ENCODE measurements around the gene SEMA3C.

The SEMA3C gene

GRCh38 chr7:80787721-80788120, 131.1 kb downstream of the SEMA3C start:
- TF ChIP-seq, protein P1, sequence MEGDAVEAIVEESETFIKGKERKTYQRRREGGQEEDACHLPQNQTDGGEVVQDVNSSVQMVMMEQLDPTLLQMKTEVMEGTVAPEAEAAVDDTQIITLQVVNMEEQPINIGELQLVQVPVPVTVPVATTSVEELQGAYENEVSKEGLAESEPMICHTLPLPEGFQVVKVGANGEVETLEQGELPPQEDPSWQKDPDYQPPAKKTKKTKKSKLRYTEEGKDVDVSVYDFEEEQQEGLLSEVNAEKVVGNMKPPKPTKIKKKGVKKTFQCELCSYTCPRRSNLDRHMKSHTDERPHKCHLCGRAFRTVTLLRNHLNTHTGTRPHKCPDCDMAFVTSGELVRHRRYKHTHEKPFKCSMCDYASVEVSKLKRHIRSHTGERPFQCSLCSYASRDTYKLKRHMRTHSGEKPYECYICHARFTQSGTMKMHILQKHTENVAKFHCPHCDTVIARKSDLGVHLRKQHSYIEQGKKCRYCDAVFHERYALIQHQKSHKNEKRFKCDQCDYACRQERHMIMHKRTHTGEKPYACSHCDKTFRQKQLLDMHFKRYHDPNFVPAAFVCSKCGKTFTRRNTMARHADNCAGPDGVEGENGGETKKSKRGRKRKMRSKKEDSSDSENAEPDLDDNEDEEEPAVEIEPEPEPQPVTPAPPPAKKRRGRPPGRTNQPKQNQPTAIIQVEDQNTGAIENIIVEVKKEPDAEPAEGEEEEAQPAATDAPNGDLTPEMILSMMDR (IDR thresholded peaks at IDR 0.05; ENCODE audit: low read depth, low read length, poor library complexity, severe bottlenecking): no peak
- TF ChIP-seq EZH2phosphoT487 (IDR thresholded peaks at IDR 0.05; ENCODE audit: borderline replicate concordance, low read length): no peak
- Histone ChIP-seq H3K9me3 (ENCODE audit: control insufficient read depth, insufficient read depth, low read length) (no peaks in the 10 kb centered on the region), H3K4me2 (ENCODE audit: low read length) (no peak overlapping the region), H3K27ac (ENCODE audit: low read depth, low read length) (no peak overlapping the region), H3F3A (ENCODE audit: control insufficient read depth, insufficient read depth) (no peaks in the 10 kb centered on the region), H3K9me2 (replicated peaks; ENCODE audit: control insufficient read depth, low read length) (no peaks in the 10 kb centered on the region), H3K79me2 (ENCODE audit: control insufficient read depth, low read length) (no peaks in the 10 kb centered on the region), H3K36me3 (ENCODE audit: control insufficient read depth, low read length) (no peaks in the 10 kb centered on the region), H3K27me3 (ENCODE audit: control insufficient read depth, low read length) (no peaks in the 10 kb centered on the region), H4K20me1 (ENCODE audit: control insufficient read depth, insufficient read depth, low read depth, low read length) (no peaks in the 10 kb centered on the region), H3K4me1 (ENCODE audit: control insufficient read depth, low read length) (no peaks in the 10 kb centered on the region), H3K4me3 (ENCODE audit: low read length) (no peak overlapping the region)

- Histone ChIP-seq H4K20me1 (ENCODE audit: control insufficient read depth, insufficient read depth, low read depth, low read length) (no peaks in the 10 kb centered on the region), H3K27me3 (ENCODE audit: control insufficient read depth, low read length) (no peaks in the 10 kb centered on the region), H3F3A (ENCODE audit: control insufficient read depth, insufficient read depth) (no peaks in the 10 kb centered on the region), H3K27ac (ENCODE audit: low read depth, low read length) (no peak overlapping the region), H3K9me2 (replicated peaks; ENCODE audit: control insufficient read depth, low read length) (no peaks in the 10 kb centered on the region), H3K9me3 (ENCODE audit: control insufficient read depth, insufficient read depth, low read length) (no peaks in the 10 kb centered on the region), H3K79me2 (ENCODE audit: control insufficient read depth, low read length) (no peaks in the 10 kb centered on the region), H3K4me1 (ENCODE audit: control insufficient read depth, low read length) (no peaks in the 10 kb centered on the region), H3K36me3 (ENCODE audit: control insufficient read depth, low read length) (no peaks in the 10 kb centered on the region), H3K4me2 (ENCODE audit: low read length) (no peak overlapping the region), H3K4me3 (ENCODE audit: low read length) (no peak overlapping the region)
- TF ChIP-seq, protein P1 (IDR thresholded peaks at IDR 0.05; ENCODE audit: low read depth, low read length, poor library complexity, severe bottlenecking): no peak
- no peak for TF ChIP-seq EZH2phosphoT487 (IDR thresholded peaks at IDR 0.05; ENCODE audit: borderline replicate concordance, low read length)
Measured at GRCh38 chr7:80785961-80786536, 132.8 kb downstream of the SEMA3C start.

DNA sequence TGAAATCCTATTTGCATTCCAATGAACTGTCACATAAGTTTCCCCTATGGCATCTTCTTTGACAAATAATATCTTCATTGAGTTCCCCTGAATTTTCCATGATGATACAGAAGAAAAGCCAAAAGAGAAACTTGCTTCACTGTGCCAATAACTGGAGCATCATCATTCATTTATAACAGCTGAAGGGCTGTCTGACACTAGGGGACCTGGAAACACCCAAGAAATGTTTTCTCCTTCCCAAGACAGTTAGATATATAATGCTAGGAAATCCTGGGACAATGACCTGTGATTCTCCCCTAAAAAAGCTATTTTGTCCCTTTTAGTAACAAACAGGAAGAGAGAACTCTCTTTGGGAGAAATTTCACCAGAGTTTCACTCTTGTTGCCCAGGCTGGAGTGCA, 133.6 kb downstream of the SEMA3C start:
- no peaks in the 10 kb centered on the region for H3K36me3 ChIP-seq (ENCODE audit: control insufficient read depth, low read length)
- TF ChIP-seq, protein P1 (IDR thresholded peaks at IDR 0.05; ENCODE audit: low read depth, low read length, poor library complexity, severe bottlenecking): no peak
- TF ChIP-seq EZH2phosphoT487 (IDR thresholded peaks at IDR 0.05; ENCODE audit: borderline replicate concordance, low read length): no peak
- H3K27ac ChIP-seq (ENCODE audit: low read depth, low read length): no peak overlapping the region
- H3K4me3 ChIP-seq (ENCODE audit: low read length): no peak overlapping the region
- H3K4me1 ChIP-seq (ENCODE audit: control insufficient read depth, low read length): no peaks in the 10 kb centered on the region
- no peak overlapping the region for H3K4me2 ChIP-seq (ENCODE audit: low read length)
- H4K20me1 ChIP-seq (ENCODE audit: control insufficient read depth, insufficient read depth, low read depth, low read length): no peaks in the 10 kb centered on the region
- H3K9me3 ChIP-seq (ENCODE audit: control insufficient read depth, insufficient read depth, low read length): no peaks in the 10 kb centered on the region
- H3K79me2 ChIP-seq (ENCODE audit: control insufficient read depth, low read length): no peaks in the 10 kb centered on the region
- no peaks in the 10 kb centered on the region for H3K9me2 ChIP-seq (replicated peaks; ENCODE audit: control insufficient read depth, low read length)
- H3F3A ChIP-seq (ENCODE audit: control insufficient read depth, insufficient read depth): no peaks in the 10 kb centered on the region
- H3K27me3 ChIP-seq (ENCODE audit: control insufficient read depth, low read length): no peaks in the 10 kb centered on the region

Measured in DOHH2 (cell line).